SU-DHL-6 (cell line): ENCODE measurements around the gene GTF2F2.

Experiments
- CTCF ChIP-seq: fragments of 200-600 bp; sonication (generic); IDR thresholded peaks from one replicate; pipeline ENCODE4 v1.5.1; 2017; ENCODE audit warnings: antibody characterized with exemption, mild to moderate bottlenecking, low read length, moderate library complexity; ENCODE audit not compliant: insufficient read depth, poor library complexity, severe bottlenecking
- EZH2phosphoT487 ChIP-seq: fragments of 200-600 bp; sonication (generic), shearing (Covaris generic); conservative IDR thresholded peaks from 2 replicates; pipeline ENCODE4 v1.6.1; 2018; ENCODE audit warnings: mild to moderate bottlenecking, antibody characterized with exemption, low read length, moderate library complexity, mixed read lengths

- TF ChIP-seq CTCF (no peak), EZH2phosphoT487 (no peak)
Measured at GRCh38 chr13:45316338-45316737, 196.0 kb downstream of the GTF2F2 start.
